ENCODE data around the gene C5orf15.
"Not testable (repeated sequence)": the region's sequence is repeated elsewhere in the genome, so short reads cannot be mapped to it uniquely, and the experiment has no call there.

Gene C5orf15

DNA sequence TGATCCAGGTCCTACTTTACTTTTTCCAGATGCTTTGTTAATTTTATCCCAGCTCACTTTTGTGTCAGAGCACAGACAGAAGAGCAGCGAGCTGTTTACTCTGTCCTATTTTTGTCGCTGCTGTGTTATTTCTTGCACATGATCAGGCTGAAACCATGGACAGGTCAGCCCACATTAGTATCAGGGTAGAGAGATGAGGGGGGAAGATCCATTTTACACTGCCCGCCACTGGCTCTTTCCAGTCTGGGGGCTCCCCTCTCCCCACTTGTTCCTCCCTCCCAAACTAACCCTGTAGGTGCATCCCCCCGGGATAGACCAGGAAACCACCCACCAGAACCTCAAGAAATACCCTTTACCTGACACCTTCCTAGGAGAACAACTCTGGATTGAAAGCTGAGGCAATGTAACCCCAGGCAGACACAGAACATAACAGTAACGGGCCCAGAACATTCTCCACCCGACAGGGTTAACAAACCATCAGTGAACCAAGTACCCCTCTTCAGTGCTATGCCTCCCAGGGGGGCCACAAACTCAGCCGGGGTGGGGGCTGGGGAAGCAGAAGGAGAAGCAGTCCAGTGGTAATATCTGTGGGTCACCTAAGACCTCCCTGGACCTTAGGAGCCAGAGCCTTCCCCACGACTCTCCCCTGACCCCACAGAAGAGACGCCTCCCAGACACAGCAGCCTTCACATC is 26.0 kb upstream of the C5orf15 start:
- DNase-seq (ENCODE audit: low read depth in 2 of 2): no peak

DNA sequence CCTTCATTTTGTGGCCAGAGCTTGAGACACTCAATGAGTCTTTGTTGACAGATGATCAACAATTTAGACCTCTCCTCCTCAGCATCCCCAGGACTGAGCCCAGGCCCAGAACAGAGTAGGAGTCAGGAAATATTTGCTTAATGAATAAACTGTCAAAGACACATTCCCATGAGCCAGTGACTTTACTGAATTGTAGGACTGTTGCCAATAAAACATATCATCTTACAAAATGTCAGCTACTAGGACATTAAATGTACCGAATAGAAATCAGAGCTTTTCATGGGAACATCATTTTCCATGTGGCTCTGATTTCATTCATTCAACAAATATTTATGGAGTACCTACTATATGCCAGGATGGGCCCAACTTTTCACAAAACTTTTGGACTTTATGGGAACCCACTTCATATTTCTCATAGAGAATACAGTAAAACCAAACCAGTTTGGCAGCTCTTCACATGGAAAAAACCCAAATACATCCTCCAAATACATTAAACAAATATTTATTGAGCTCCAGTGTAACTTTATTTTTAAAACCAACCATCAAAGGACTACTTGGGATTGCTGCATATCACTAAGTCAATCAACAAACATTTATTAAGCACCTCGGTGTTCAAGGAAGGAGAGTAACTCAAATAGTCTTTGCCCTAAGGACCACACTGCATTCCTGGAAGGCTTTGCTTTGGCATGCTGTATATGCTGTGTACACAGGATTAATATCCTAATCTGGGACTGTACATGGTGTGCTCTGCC is 24.9 kb upstream of the C5orf15 start:
- DNase-seq (ENCODE audit: low read depth in 2 of 2): no peak

- no peak for DNase-seq (ENCODE audit: low read depth in 2 of 2)
Observed at GRCh38 chr5:133992429-133993155, 24.2 kb upstream of the C5orf15 start.

DNA sequence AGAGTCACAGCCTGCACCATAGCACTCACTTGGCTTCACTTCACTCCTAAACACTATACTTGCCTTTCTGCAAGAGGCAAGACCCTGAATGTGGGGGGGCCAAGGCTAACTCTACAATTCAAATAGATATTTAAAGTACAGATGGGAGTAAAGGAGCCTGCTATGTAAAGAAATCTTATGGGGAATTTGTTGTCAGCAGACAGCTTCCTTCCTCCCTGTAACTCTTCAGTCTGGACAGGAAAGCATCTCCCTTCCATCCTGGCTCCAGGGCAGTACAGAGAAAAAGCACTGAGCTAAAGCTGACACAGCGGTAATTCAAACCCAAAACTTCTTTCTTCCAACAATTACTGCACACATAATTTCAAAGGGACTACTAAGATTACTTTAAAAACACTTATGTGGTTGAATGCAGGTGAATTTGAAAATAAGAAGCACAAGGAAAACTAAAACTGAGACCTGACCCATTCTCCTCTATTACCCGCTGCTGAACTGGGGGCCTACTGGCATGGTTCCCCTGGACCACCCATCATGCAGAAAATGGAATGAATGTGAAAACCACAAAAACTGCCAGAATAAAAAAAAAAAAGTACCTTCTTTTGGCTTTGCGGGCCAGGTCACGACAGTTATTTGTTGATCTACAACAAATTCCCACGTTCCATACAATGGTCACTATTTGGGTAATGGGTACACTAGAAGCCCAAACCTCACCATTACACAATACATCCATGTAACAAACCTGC is 22.9 kb upstream of the C5orf15 start:
- no peak for DNase-seq (ENCODE audit: low read depth in 2 of 2)

DNA sequence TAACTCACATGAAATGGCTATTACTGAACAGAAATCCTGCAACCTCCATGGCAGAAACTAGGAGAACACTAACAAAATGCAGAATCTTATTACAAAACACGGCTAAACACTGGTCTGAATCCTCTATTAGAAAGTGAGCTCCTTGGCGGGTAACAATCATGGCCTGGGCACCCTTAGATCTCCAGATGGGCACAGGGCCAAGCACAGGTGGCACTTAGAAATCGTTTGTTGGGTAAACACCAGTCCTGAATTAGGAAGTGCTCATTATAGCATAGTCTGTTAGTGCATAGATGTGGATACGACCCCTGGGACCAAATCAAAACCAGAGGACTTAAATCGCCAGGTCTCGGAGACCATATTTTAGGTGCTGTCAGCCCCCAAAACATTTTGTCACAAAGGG is 22.0 kb upstream of the C5orf15 start:
- no peak for DNase-seq (ENCODE audit: low read depth in 2 of 2)

DNA sequence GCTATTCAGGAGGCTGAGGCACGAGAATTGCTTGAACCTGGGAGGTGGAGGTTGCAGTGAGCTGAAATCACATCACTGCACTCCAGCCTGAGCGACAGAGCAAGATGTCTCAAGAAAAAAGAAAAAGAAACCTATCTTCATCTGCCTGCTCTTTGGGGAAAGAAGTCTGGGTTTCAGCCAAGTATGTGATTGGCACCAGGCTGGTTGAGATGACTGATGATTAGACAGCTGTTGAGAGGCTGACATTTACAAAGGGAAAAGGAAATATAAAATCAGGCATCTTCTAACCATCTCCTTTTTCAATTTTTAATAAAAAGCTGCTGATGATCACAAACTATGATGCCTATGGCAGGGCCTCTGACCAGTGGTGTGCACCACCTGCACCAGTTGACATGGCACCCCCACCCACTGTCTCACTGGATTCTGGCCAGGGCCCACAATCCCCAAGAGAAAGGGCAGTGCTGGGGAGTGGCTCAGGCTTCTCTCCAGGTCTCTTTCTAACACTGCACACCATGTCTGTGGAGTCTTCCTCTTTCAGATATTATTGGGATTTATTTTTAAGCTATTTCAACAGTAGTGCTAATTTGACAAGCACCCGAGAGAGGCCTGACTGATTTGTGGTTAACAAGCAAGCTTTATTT is 17.2 kb upstream of the C5orf15 start:
- DNase-seq (ENCODE audit: low read depth in 2 of 2): no peak

DNA sequence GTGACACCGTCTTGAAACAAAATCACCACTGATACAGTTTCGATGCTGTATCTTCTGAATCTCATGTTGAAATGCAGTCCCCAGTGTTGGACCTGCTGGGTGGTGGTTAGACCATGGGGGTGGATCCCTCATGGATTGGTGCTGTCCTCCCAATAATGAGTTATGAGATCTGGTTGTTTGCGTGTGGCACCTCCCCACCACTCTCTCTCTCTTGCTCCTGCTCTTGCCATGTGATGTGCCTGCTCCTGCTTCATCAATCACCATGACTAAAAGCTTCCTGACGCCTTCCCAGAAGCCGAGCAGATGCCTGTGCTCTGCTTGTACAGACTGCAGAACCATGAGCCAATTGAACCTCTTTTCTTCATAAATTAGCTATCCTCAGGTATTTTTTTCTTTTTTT is 15.2 kb upstream of the C5orf15 start:
- DNase-seq (ENCODE audit: low read depth in 2 of 2): no peak

GRCh38 chr5:133981714-133982113 is 13.3 kb upstream of the C5orf15 start:
- no peak for DNase-seq (ENCODE audit: low read depth in 2 of 2)

DNA sequence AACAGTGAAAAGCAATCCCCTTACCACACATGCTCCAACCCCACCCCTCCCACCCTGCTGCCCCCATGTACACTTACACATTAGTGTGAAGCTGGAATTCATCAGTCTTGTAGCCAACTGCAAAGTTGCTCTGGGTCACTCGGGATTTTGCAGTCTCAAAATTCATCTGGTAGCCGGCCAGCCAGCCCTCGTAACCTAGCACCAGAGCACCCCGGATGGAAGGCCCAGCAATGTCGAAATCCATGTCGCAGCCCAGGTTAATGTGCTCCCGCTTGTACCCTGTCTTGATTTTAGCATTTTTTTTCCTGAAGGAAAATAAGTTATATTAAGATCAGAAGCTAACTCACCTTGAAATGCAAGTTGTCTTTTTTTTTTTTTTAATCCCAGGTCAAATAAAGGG is 12.2 kb upstream of the C5orf15 start:
- DNase-seq (ENCODE audit: low read depth in 2 of 2): no peak

- DNase-seq (ENCODE audit: low read depth in 2 of 2): no peak
Observed at GRCh38 chr5:133978943-133979342, 10.5 kb upstream of the C5orf15 start.

GRCh38 chr5:133977858-133978257 is 9.4 kb upstream of the C5orf15 start:
- DNase-seq (ENCODE audit: low read depth in 2 of 2): no peak

GRCh38 chr5:133977161-133977787 is 8.8 kb upstream of the C5orf15 start:
- DNase-seq (ENCODE audit: low read depth in 2 of 2): no peak

DNA sequence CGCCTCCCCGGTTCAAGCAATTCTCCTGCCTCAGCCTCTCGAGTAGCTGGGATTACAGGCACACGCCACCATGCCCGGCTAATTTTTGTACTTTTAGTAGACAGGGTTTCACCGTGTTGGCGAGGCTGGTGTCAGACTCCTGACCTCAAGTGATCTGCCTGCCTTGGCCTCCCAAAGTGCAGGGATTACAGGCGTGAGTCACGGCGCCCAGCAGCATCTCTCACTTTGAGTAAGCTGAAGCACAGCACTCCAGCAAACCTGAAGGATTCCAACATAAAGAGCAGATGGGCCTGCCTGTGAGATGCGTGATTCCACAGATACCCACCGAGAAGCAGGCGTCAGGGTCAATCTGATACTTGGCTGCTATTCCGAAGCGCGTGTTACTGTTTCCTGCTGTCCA is 7.1 kb upstream of the C5orf15 start:
- not testable (repeated sequence) for DNase-seq (ENCODE audit: low read depth in 2 of 2)

DNA sequence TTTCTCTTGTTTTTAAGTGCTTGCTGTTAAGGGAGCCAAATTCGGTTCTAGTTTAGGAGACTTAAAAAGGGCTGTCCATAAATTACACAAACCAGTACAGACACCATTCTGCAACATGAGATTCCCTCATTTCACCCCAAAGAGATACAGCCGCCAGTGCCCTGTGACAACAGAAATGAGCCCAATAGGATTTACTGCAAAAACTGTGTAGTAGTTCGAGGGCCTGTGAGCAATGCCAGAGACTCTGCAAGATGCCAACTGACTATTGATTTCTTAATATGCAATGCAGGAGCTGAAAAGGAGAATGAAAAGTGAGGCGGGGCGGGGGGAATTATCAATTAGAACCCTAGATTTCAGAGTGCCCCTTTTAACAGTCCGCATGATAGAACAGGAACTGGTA is 5.7 kb upstream of the C5orf15 start:
- DNase-seq (ENCODE audit: low read depth in 2 of 2): no peak

DNA sequence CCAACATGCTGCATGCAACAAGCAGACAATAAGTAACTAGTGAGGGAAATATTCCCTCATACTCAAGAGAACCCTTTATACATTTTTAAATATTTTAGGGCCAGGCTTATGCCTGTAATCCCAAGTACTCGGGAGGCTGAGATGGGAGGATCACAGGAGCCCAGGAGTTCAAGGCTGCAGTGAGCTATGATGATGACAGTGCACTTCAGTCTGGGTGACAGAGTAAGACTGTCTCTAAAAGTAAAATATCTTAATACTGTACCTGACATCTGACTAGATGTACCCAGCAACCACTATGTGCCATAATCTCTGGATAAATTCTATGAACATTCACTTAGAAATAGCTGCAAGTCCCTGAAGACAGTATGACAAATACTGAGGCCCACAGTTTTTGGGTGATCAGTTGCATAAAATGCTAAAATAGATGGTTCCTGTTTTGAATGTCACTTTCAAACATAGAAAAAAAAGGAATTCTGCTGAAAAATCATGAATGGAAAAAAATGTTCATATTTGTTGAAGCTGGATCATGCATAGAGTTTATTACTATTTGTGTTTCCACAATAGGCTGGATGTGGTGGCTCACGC is 2.0 kb upstream of the C5orf15 start:
- no peak for DNase-seq (ENCODE audit: low read depth in 2 of 2)

GRCh38 chr5:133969654-133970324 is 1.4 kb upstream of the C5orf15 start:
- DNase-seq (ENCODE audit: low read depth in 2 of 2): no peak

GRCh38 chr5:133967698-133968203 is 674 bp downstream of the C5orf15 start:
- no peak for DNase-seq (ENCODE audit: low read depth in 2 of 2)

DNA sequence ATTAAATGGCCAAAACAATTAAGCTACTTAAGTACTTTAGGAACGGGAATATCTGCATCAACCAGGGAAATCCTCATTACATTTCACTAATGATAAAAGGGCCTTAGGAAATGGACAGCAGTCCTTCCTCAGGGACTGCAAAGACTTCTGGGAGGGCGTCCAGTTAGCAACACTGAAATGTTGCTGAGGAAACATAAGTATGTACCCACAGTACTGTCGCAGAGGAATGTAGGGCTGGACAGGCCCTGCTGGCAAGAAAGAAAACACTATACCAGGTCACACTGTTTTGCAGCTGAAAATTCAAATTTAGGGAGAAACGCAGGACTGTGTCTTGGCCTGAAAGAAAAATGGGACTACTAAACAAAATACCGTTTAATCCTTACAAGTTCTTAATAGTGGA is 1.3 kb downstream of the C5orf15 start:
- no peak for DNase-seq (ENCODE audit: low read depth in 2 of 2)

DNA sequence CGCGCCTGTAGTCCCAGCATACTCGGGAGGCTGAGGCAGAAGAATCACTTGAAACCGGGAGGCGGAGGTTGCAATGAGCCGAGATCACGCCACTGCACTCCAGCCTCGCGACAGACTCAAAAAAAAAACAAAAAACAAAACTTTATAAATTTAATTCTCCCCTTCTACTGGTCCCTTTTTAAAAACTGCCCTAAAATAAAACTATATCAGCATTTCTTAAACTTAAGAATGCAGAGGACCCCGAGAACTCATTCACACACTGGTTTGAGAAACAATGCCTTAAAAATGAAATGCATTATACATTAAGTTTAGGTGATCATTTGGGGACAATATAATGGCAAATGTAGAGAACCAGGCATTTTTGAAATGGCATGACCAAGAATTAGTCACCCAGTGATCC is 2.3 kb downstream of the C5orf15 start:
- DNase-seq (ENCODE audit: low read depth in 2 of 2): no peak

GRCh38 chr5:133963493-133964128 is 4.8 kb downstream of the C5orf15 start:
- DNase-seq (ENCODE audit: low read depth in 2 of 2): no peak
